ENCODE measurements around the gene PGAP6. TPM values are rescaled to one million over a fixed set of nuclear protein-coding genes. Genes with fewer than 3 reads are reported as not detected.

Gene PGAP6
- total RNA-seq: 62.9 and 66.8 TPM in 2 replicates

DNA sequence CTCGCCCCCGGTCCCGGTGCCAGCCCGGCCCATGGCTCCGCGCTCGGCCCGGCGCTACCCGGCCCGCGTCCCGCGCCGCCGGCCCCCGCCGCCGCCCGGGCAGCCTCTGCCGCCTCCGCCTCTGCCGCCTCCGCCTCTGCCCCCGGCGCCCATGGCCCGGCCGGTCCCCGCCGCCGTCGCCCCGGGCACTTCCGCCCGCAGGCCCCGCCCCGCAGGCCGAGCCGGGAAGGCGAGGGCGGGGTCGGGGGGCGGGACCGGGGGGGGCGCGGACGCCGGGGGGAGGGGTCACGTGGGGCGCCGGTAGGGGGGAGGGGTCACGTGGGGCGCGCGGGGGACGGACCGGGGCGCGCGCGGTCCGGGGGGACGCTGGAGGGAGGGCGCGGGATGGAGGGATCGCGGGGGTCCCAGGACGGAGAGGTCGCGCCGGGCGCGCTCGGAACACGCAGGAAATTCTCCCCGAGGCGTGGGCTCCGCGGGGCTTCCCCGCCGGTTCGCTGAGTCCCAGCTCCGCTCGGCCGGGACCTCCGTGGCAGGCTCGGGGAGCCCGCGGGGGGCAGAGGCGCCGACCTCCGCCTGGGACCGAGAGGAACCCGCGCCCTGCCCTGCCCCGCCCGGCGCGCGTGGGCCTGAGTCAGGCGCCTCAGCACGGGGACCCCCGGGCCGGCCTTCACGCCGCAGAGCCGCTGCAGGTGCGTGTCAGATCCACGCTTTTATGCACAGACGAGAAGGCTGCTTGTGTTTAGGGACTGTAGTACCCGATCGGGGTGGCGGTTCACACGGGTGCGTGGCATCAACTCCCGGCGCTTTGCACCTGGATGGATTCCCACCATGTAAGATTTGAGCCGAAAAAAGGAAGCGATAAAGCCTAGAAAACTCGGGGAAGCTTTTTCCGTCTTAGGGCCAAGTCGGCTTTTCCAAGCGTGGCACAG is at the start of gene PGAP6:
PGAP6 (minus strand) TSS at position 190 of the 929 bp plus-strand sequence; CDS start at position 33, 157 bp downstream.

DNA sequence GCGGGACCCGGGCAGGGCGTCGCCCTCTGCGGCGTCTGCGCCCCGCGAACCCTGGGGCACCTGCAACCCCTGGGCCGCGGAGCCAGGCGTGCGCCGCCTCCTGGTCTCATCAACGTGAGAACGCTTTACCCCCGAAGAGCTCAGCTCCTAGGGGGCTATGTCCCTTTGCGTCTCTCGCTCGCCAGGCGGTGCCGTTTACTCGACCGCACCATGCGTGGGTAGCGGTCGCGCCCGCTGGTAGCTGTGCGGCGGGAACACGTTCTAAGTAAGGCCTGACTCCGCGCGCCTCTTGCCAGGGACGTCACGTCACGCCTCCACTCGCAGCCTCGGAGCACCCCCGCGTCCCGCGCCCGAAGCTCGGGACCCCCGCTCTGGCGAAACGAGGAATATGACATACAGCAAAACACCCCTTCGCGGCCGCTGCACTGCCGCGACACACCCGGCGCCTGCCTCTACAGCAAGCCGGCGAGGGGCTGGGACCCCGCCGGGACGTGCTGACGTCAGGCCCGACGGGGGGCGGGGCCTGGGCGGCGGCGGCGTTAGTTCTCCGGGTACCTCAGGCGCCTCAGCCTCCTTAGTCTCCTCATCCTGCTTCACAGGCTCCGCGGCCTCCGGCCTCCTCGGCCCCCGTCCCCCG is 43.4 kb upstream of the PGAP6 start, which contains the start of gene RAB11FIP3:
RAB11FIP3 (plus strand) TSS at position 568 of the 637 bp plus-strand sequence. CDS start 358 bp downstream, outside the sequence.

DNA sequence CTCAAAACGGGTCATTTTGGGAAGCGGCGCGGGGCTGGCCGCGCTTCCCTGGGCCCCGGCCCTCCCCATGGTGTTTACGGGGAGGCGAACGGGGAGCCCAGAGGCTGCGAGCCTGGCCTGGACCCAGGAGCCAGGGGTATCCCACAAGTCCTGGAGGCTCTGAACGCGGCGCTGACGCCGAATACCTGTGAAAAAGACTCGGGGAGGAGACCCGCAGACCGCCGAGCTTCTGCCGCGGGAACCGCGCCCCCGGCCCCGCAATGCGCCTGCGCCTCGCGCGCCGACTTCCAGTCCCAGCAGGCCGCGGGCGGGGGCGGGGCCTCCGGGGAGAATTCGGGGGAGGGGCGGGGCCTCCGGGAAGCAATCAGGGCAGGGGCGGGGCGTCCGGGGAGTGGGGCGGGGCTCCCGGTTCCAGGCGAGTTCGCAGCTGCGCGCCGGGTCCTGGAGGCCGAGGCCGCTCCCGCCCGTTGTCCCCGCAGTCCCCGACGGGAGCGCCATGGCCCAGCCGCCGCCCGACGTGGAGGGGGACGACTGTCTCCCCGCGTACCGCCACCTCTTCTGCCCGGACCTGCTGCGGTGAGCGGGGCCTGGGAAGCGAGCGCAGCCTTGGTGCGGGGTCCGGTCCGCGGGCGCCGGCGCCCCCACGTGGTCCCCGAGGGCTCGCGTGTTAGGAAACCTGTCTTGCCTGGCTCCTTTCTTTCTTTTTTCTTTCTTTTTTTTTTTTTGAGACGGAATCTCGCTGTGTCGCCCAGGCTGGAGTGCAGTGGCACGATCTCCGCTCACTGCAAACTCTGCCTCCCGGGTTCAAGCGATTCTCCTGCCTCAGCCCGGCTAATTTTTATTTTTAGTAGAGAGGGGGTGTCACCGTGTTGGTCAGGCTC is 19.9 kb upstream of the PGAP6 start, which contains the start of gene DECR2:
DECR2 (plus strand) TSS at position 418 of the 881 bp plus-strand sequence; CDS start at position 497, 79 bp downstream.

GRCh38 chr16:397135-397661 is 15.4 kb upstream of the PGAP6 start, which contains the start of gene NME4:
Gene NME4 (plus strand): TSS chr16:397199. CDS start chr16:397223, 24 bp downstream.

GRCh38 chr16:370443-370842 is 11.3 kb downstream of the PGAP6 start, which contains the start of gene MRPL28:
Gene MRPL28 (minus strand): TSS chr16:370538. CDS start chr16:370218, 320 bp downstream.

GRCh38 chr16:352547-353403 is 29.0 kb downstream of the PGAP6 start, which contains the start of gene AXIN1:
Gene AXIN1 (minus strand): TSS chr16:352723. CDS start chr16:347025, 5,698 bp downstream.

Other genes starting within 250 kb of the PGAP6 start
- gene NPRL3, start 243.3 kb downstream of the PGAP6 start, total RNA-seq: 3.9 and 5.6 TPM in 2 replicates
- gene HBZ, start 229.3 kb downstream of the PGAP6 start, total RNA-seq: not detected in 2 replicates
- gene HBM, start 216.0 kb downstream of the PGAP6 start, total RNA-seq: not detected in 2 replicates
- gene HBA2, start 209.1 kb downstream of the PGAP6 start, total RNA-seq: not detected in 2 replicates
- gene HBA1, start 205.3 kb downstream of the PGAP6 start, total RNA-seq: not detected in 2 replicates
- 0.19 TPM in 1 of 2 replicates, not detected in the other for gene HBQ1, start 201.5 kb downstream of the PGAP6 start, total RNA-seq
- gene LUC7L, start 152.5 kb downstream of the PGAP6 start, total RNA-seq: 36.9 and 37.4 TPM in 2 replicates
- 61.0 and 91.3 TPM in 2 replicates for gene FAM234A, start 147.2 kb downstream of the PGAP6 start, total RNA-seq
- gene RGS11, start 106.0 kb downstream of the PGAP6 start, total RNA-seq: 0.38 and 2.3 TPM in 2 replicates
- gene ARHGDIG, start 101.4 kb downstream of the PGAP6 start, total RNA-seq: 0.85 TPM in 1 of 2 replicates, not detected in the other
- gene PDIA2, start 98.8 kb downstream of the PGAP6 start, total RNA-seq: 1.4 TPM in 1 of 2 replicates, not detected in the other
- gene AXIN1, start 29.3 kb downstream of the PGAP6 start, total RNA-seq: 21.7 and 23.4 TPM in 2 replicates
- 44.3 and 110 TPM in 2 replicates for gene MRPL28, start 11.4 kb downstream of the PGAP6 start, total RNA-seq
- 56.1 and 80.3 TPM in 2 replicates for gene NME4, start 15.2 kb upstream of the PGAP6 start, total RNA-seq
- gene DECR2, start 19.9 kb upstream of the PGAP6 start, total RNA-seq: 9.0 and 19.4 TPM in 2 replicates
- gene RAB11FIP3, start 43.7 kb upstream of the PGAP6 start, total RNA-seq: 11.3 and 12.8 TPM in 2 replicates
- gene CAPN15, start 145.7 kb upstream of the PGAP6 start, total RNA-seq: 24.0 and 37.2 TPM in 2 replicates
- gene PRR35, start 178.4 kb upstream of the PGAP6 start, total RNA-seq: not detected in 2 replicates
- 1.5 and 3.4 TPM in 2 replicates for gene NHLRC4, start 185.0 kb upstream of the PGAP6 start, total RNA-seq
- 17.8 and 19.0 TPM in 2 replicates for gene PIGQ, start 188.0 kb upstream of the PGAP6 start, total RNA-seq
- gene RAB40C, start 208.1 kb upstream of the PGAP6 start, total RNA-seq: 9.3 and 13.4 TPM in 2 replicates
- gene WFIKKN1, start 249.0 kb upstream of the PGAP6 start, total RNA-seq: under 0.01 and 0.19 TPM in 2 replicates

Data from regular cardiac myocyte (primary cell).